Pancreas (tissue), 10 donors: ENCODE measurements around the gene NELFE. TPM values are rescaled to one million over a fixed set of nuclear protein-coding genes. Genes with fewer than 3 reads are reported as not detected.

Experiments used
- ATAC-seq, 4 donors: fragments of 200-7000 bp; cut with Tn5 transposase; one replicate each; pipeline versions ENCODE4 v1.8.0 to v1.9.1; 2020; ENCODE audit warnings: mild to moderate bottlenecking in 4 of 4, moderate library complexity in 4 of 4
- DNase-seq, 6 donors: peaks; one replicate each; pipeline ENCODE4 v3.0.0-alpha.2; 2020
- FAIRE-seq: peaks from 2 replicates; lab custom pipeline; 2012; peaks lifted over from hg19 to GRCh38; lab: Jason Lieb, UNC
- H3K27ac ChIP-seq, 4 donors: fragments of 200-600 bp; sonication (generic); 1 replicate in 3 of 4; 2 replicates in 1 of 4; pipeline versions ENCODE4 v1.5.0 to v1.8.0; 2020
- H3K27me3 ChIP-seq, 4 donors: fragments of 200-600 bp; one replicate each; pipeline ENCODE4 v1.8.0; 2021
- H3K36me3 ChIP-seq, 3 donors: fragments of 200-600 bp; sonication (generic) in 1 of 3; one replicate each; pipeline versions ENCODE4 v1.5.0 to v1.8.0; 2020 to 2021
- H3K4me1 ChIP-seq, 3 donors: fragments of 200-600 bp; one replicate each; pipeline ENCODE4 v1.8.0; 2021
- H3K4me3 ChIP-seq, 4 donors: fragments of 200-600 bp; sonication (generic) in 2 of 4; one replicate each; pipeline versions ENCODE4 v1.5.0 to v1.8.0; 2020 to 2021
- H3K9me3 ChIP-seq, 4 donors: fragments of 200-600 bp; one replicate each; pipeline ENCODE4 v1.8.0; 2021
- whole genome bisulfite sequencing, 2 donors: extraction: QIAGEN DNeasy Blood & Tissue Kit; methylation state at CpG; one replicate each; pipeline ENCODE4 v1.1.7; 2013; 5-methylcytosine and 5-hydroxymethylcytosine counted together
- intact Hi-C, 3 donors: fragments of 100-400 bp; cut with DNase I; formaldehyde crosslinking; loops; one replicate each; pipeline versions ENCODE4 v1.11.1 to v1.14.2; 2022
- polyA plus RNA-seq, 2 donors: library from polyadenylated mRNA; stranded (reverse); fragments of 200-250 nt; gene quantifications; one replicate each; pipeline ENCODE4 v1.2.3, GENCODE V29; 2013
- total RNA-seq, 6 donors: library from RNA; stranded (reverse); fragmentation: NEBNext Ultra II Directional in 4 of 6; extraction: Animal tissue kit (Norgen Biotek cat#: 25700) in 4 of 6; gene quantifications; one replicate each; pipeline versions ENCODE4 v1.2.1 to v1.2.4, GENCODE V29; 2021 to 2023
- TF ChIP-seq, protein P1 (sequence below), 4 donors: fragments of 200-600 bp; sonication (generic) in 3 of 4; IDR thresholded peaks; one replicate each; pipeline versions ENCODE4 v1.5.0 to v1.8.0; 2021; ENCODE audit warnings: antibody characterized with exemption in 4 of 4
- donor health status: healthy with polysubstance abuse.
- donor health status: DM: no; HTN: no; CAD: no; lungs with moderate emphysema.
- donor health status: DM: no; HTN: no; CAD: no.
- donor health status: control.
- donor health status: control.
- donor health status: Bipolar disorder and iron deficiency.
- donor health status: DM: yes; HTN: yes; CAD: no.
- donor health status: DM: no; HTN: no; CAD: no.
- donor health status: DM: no; HTN: no; CAD: no.
- donor health status: DM: yes; HTN: yes; CAD: no.

Gene NELFE
- total and polyA plus RNA-seq, 8 donors, result 22.5 to 43.8 (median 31.5) TPM

DNA sequence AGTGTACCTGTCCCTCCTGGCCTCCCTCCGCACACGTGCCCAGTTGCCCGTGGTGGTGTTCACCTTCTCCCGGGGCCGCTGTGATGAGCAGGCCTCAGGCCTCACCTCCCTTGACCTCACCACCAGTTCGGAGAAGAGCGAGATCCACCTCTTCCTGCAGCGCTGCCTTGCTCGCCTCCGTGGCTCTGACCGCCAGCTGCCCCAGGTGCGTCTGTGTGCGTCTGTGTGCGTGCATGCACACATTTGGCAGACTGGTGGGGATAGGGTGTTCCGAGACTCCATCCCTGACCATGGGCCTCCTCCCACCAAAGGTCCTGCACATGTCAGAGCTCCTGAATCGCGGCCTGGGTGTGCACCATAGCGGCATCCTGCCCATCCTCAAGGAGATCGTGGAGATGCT, 5.2 kb upstream of the NELFE start:
- no peaks in the 10 kb centered on the region for H3K27me3 ChIP-seq
- WGBS, 2 donors, result 94 to 97% methylated on average over 19 of the region's 19 CpGs
- H3K4me3 ChIP-seq, result no peak overlapping the region
- no peaks in the 10 kb centered on the region for H3K9me3 ChIP-seq
- no peak for DNase-seq
- TF ChIP-seq, protein P1, sequence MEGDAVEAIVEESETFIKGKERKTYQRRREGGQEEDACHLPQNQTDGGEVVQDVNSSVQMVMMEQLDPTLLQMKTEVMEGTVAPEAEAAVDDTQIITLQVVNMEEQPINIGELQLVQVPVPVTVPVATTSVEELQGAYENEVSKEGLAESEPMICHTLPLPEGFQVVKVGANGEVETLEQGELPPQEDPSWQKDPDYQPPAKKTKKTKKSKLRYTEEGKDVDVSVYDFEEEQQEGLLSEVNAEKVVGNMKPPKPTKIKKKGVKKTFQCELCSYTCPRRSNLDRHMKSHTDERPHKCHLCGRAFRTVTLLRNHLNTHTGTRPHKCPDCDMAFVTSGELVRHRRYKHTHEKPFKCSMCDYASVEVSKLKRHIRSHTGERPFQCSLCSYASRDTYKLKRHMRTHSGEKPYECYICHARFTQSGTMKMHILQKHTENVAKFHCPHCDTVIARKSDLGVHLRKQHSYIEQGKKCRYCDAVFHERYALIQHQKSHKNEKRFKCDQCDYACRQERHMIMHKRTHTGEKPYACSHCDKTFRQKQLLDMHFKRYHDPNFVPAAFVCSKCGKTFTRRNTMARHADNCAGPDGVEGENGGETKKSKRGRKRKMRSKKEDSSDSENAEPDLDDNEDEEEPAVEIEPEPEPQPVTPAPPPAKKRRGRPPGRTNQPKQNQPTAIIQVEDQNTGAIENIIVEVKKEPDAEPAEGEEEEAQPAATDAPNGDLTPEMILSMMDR (IDR thresholded peaks at IDR 0.05), result no peak
- intact Hi-C loops, result no loop called here
- ATAC-seq, result no peak
- no peak for FAIRE-seq
- H3K4me1 ChIP-seq, result peaks cover 0 to 6% (median 4%) of the 10 kb centered on the region in 3 donors
- no peak overlapping the region for H3K27ac ChIP-seq
- peaks cover 0 to 57% (median 7%) of the 10 kb centered on the region in 3 donors for H3K36me3 ChIP-seq

DNA sequence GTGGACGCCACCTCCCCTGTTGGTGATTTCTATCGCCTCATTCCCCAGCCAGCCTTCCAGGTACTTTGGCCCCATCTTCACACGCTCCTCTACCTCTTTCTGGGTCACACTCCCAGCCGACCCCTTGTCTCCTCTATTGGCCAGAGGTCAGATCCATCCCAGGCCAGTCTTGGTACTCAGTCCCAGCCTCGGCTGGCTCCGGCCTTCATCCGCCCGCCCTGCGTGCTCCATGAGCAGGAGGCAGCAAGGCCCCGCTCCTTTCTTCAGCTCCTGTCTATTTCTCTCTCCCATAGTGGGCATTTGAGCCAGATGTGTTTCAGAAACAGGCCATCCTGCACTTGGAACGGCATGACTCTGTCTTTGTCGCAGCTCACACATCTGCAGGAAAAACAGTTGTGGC, 2.8 kb upstream of the NELFE start:
- peaks cover 0 to 14% (median 6%) of the 10 kb centered on the region in 3 donors for H3K4me1 ChIP-seq
- WGBS, 2 donors, result 92 to 94% methylated on average over 12 of the region's 12 CpGs
- H3K36me3 ChIP-seq, result peaks cover 0 to 41% (median 7%) of the 10 kb centered on the region in 3 donors
- TF ChIP-seq, protein P1 (IDR thresholded peaks at IDR 0.05), result no peak
- FAIRE-seq (no peak), ATAC-seq (no peak), DNase-seq (no peak)
- H3K27ac ChIP-seq, result no peak overlapping the region
- no peaks in the 10 kb centered on the region for H3K27me3 ChIP-seq
- no peaks in the 10 kb centered on the region for H3K9me3 ChIP-seq
- intact Hi-C loops, result no loop called here
- H3K4me3 ChIP-seq, result no peak overlapping the region

DNA sequence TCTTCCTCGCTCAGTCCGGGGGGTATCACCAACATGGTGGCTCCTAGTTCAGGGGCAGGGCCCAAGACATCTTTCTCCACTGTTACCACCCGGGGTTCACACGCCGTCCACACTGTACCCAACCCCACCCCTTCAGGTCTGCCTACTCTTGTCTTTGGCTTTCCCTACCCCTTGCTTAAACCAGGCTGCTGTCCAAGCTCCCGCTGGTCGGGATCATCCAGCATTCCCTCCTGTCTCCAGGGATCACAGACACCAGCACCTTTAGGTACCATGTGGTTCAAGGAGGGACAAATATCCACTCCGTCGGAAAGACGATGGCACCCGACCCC, 395 bp downstream of the NELFE start:
- TF ChIP-seq, protein P1 (IDR thresholded peaks at IDR 0.05), result no peak
- ATAC-seq (peak; percentile 2 to 8 (median 6)), FAIRE-seq (no peak), DNase-seq (no peak)
- Histone ChIP-seq H3K9me3 (no peaks in the 10 kb centered on the region), H3K4me1 (peaks cover 0 to 14% (median 6%) of the 10 kb centered on the region in 3 donors), H3K27me3 (no peaks in the 10 kb centered on the region), H3K36me3 (peaks cover 0 to 33% (median 11%) of the 10 kb centered on the region in 3 donors), H3K27ac (peak overlapping the region; percentile 66 to 74 (median 68)), H3K4me3 (peak overlapping the region; percentile 79 to 97 (median 92))
- 6 to 8% methylated on average over 11 of the region's 11 CpGs for WGBS, 2 donors
- intact Hi-C loops, result loop anchor here in 2 of 3 donors (10.0 kb wide), 1 partner anchor 54 kb away; the partner anchor contains the start of gene ZBTB12 (in 2 of the 2)

DNA sequence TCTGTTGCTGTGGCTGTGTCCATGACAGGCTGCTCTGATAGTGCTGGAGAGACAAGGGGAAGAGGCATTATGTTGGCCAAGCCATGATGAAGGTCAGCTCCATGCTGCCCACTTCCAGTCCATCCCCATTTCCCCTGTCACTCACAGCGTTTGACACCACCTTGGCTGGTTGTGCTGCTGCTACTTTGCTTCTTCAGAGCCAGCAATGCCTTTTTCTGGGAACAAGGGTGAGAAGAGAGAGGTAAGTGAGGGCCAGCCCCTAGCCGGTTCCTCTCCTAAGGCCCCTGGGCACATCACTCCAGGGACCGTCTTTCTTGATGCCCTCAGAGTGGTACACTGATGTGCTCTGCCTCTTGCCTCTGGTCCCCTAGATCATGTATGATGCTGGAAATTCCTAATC, 2.0 kb downstream of the NELFE start:
- TF ChIP-seq, protein P1 (IDR thresholded peaks at IDR 0.05), result no peak
- no peaks in the 10 kb centered on the region for H3K27me3 ChIP-seq
- DNase-seq (no peak), FAIRE-seq (no peak), ATAC-seq (no peak)
- WGBS, 2 donors, result 60 to 94% methylated on average over 3 of the region's 3 CpGs
- no peaks in the 10 kb centered on the region for H3K9me3 ChIP-seq
- intact Hi-C loops, result loop anchor here in 2 of 3 donors (10.0 kb wide), 1 partner anchor 52 kb away; the partner anchor contains the start of gene ZBTB12 (in 2 of the 2)
- H3K36me3 ChIP-seq, result peaks cover 0 to 31% (median 14%) of the 10 kb centered on the region in 3 donors
- H3K27ac ChIP-seq, result no peak overlapping the region
- H3K4me1 ChIP-seq, result peaks cover 0 to 14% (median 6%) of the 10 kb centered on the region in 3 donors
- no peak overlapping the region for H3K4me3 ChIP-seq

GRCh38 chr6:31954511-31954910, 4.3 kb downstream of the NELFE start:
- Histone ChIP-seq H3K9me3 (no peaks in the 10 kb centered on the region), H3K27me3 (no peaks in the 10 kb centered on the region), H3K4me1 (peaks cover 0 to 13% (median 3%) of the 10 kb centered on the region in 3 donors), H3K36me3 (peaks cover 0 to 26% (median 14%) of the 10 kb centered on the region in 3 donors), H3K4me3 (no peak overlapping the region), H3K27ac (no peak overlapping the region)
- WGBS, 2 donors, result 96% methylated on average over 28 of the region's 28 CpGs
- intact Hi-C loops, result loop anchor here in 2 of 3 donors (10.0 kb wide), 1 partner anchor 50 kb away; the partner anchor contains the start of gene ZBTB12 (in 2 of the 2)
- ATAC-seq (no peak), FAIRE-seq (no peak), DNase-seq (no peak)
- TF ChIP-seq, protein P1 (IDR thresholded peaks at IDR 0.05), result no peak
